Activated naive CD8-positive, alpha-beta T cell treated with anti-CD3 and anti-CD28 coated beads, Interleukin-2, amount 50 U/mL, for 16 hours (primary cell): ENCODE data around the gene PDCD2L.
"Not testable (repeated sequence)": the region's sequence is repeated elsewhere in the genome, so short reads cannot be mapped to it uniquely, and the experiment has no call there.

Experiments used
- DNase-seq: peaks from one replicate; pipeline ENCODE4 v3.0.0-alpha.2; 2020; ENCODE audit warnings: low read depth, low spot score

PDCD2L gene

DNA sequence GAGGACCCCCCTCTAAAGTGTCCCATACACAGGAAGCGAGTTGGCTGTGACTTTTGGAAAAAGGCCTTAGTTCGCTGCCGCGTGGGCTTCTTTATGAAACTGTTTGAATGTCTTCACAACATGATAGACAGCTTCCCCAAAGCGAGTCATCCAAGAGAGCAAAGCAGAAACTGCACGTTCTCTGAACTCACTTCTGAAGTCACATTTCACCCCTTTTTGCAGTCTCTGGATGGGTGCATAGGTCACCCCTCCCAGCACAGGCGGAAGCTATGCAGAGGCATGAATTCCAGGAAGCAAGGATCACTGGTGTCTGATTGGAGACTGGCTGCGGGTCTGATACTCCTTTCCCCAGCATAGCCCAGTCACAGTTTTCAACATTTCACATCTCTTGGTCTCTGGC, 28.6 kb upstream of the PDCD2L start:
- DNase-seq, result no peak

- DNase-seq, result no peak
Observed at GRCh38 chr19:34380639-34381241, 23.5 kb upstream of the PDCD2L start.

GRCh38 chr19:34381399-34382251, 22.6 kb upstream of the PDCD2L start:
- DNase-seq, result no peak

DNA sequence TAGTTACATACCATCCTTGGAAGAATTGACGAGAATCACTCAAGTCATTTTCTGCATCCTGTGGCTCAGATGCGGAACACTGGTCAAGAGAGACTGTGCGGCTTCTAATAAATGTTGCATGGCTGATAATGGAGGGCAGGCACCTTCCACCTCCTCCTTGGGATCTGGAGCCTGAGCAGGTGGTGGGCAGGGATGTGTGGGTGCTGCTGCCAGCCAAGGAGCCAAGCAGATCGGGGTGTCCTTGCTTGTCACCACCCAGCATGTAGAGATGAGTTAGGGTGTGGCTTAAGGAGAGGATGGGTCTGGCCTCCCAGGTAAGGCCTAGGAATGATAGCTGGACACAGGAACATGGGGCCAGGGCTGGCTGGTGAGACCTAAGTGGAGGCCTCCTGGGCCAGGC, 21.7 kb upstream of the PDCD2L start:
- no peak for DNase-seq

GRCh38 chr19:34383599-34383998, 20.6 kb upstream of the PDCD2L start:
- DNase-seq, result no peak

- DNase-seq, result no peak
Observed at GRCh38 chr19:34386645-34387445, 17.4 kb upstream of the PDCD2L start.

DNA sequence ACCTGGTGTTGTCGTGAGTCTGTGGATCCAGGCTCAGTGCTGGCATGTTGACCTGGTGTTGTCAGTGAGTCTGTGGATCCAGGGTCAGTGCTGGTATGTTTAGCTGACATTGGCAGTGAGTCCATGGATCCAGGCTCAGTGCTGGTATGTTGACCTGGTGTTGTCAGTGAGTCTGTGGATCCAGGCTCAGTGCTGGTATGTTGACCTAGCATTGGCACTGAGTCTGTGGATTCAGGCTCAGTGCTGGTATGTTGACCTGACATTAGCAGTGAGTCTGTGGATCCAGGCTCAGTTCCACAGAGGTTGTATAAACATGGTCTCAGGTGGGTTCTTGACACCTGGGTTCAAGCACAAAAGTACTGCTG, 16.8 kb upstream of the PDCD2L start:
- DNase-seq, result no peak

GRCh38 chr19:34388745-34389144, 15.5 kb upstream of the PDCD2L start:
- DNase-seq, result not testable (repeated sequence)

GRCh38 chr19:34391813-34392212, 12.4 kb upstream of the PDCD2L start:
- DNase-seq, result no peak

GRCh38 chr19:34393031-34393430, 11.2 kb upstream of the PDCD2L start:
- no peak for DNase-seq

DNA sequence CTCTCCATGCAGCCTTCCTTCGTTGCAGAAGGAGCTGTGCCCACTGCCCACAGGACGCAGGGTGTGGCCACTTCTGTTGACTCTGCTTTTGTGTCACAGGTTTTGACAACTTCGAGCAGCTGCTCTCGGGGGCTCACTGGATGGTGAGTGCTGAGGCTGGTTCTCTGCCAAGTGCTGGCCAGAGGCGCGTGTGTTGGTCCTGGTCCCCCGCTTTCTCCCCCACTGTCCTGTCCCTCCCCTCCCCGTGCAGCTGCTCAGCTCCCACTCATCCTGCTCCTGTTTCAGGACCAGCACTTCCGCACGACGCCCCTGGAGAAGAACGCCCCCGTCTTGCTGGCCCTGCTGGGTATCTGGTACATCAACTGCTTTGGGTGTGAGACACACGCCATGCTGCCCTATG, 10.6 kb upstream of the PDCD2L start:
- no peak for DNase-seq

DNA sequence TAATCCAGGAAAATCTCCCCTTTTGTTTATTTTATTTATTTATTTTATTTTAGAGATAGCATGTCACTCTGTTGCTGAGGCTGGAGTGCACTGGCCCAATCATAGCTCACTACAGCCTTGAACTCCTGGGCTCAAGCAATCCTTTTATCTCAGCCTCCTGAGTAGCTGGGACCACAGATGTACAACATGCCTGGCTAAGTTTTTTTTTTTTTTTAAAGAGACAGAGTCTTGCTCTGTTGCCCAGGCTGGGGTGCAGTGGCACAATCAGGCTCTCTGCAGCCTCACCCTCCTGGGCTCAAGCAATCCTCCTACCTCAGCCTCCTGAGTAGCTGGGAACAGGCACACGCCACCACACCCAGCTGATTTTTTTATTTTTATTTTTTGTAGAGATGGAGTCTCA, 6.3 kb upstream of the PDCD2L start:
- no peak for DNase-seq

DNA sequence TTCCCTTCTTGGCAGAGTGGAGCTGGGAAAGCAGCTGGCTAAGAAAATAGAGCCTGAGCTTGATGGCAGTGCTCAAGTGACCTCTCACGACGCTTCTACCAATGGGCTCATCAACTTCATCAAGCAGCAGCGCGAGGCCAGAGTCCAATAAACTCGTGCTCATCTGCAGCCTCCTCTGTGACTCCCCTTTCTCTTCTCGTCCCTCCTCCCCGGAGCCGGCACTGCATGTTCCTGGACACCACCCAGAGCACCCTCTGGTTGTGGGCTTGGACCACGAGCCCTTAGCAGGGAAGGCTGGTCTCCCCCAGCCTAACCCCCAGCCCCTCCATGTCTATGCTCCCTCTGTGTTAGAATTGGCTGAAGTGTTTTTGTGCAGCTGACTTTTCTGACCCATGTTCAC, 4.3 kb upstream of the PDCD2L start:
- DNase-seq, result no peak

GRCh38 chr19:34400844-34401243, 3.4 kb upstream of the PDCD2L start:
- not testable (repeated sequence) for DNase-seq

- no peak for DNase-seq
Observed at GRCh38 chr19:34402074-34402600, 2.1 kb upstream of the PDCD2L start.

DNA sequence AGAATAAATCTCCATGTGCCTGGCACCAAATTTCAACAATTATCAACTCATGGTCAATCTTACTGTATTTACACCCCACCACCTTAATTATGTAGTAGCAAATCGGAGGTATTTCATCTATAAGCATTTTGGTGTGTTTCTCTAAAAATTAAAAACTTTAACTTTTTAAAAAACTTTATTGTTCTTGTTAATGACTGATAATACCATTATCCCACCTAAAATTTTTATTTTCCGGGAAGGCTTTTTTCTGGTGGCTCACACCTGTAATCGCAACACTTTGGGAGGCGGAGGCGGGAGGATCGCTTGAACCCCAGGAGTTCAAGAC, 453 bp upstream of the PDCD2L start:
- DNase-seq, result no peak

GRCh38 chr19:34405892-34406660, 1.9 kb downstream of the PDCD2L start:
- no peak for DNase-seq

- no peak for DNase-seq
Observed at GRCh38 chr19:34408411-34408810, 4.2 kb downstream of the PDCD2L start.

DNA sequence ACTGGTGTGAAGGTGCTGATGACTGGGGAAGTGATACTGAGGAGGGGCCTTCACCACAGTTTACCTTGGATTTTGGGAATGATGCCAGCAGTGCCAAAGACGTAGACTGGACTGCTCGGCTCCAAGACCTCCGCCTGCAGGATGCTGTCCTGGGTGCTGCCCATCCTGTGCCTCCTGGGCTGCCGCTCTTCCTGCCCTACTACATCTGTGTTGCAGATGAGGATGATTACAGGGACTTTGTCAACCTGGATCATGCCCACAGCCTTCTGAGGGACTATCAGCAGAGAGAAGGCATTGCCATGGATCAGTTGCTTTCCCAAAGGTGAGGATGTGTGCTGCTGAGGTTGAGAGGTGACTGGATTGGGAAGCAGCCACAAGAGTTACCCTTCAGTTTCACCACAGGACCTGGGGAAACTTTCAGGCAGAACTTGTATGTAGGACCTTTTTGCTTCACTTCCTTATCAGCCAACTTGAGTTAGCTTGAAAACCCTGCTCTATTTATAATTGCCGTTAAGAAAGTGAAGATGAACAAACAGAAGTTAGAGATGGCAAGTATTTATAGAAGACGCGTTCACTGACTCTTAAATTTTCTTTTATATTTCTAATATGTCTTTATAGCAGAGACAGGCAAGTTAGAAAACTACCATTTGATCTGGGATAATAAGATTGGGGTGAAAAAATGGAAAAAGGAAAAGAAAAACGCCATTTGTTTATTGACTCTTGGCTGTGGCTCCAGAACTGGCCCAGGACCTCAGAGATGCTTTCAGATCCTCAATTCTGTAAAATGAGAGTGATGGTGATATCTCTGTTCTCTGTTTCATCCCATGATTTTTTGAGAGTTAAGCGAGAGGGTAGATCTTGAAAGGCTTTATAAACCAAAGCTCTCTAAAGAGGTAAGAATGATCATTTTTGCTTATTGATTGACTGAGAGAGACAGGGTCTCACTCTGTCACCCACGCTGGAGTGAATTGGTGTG, 5.3 kb downstream of the PDCD2L start:
- DNase-seq, result no peak

DNA sequence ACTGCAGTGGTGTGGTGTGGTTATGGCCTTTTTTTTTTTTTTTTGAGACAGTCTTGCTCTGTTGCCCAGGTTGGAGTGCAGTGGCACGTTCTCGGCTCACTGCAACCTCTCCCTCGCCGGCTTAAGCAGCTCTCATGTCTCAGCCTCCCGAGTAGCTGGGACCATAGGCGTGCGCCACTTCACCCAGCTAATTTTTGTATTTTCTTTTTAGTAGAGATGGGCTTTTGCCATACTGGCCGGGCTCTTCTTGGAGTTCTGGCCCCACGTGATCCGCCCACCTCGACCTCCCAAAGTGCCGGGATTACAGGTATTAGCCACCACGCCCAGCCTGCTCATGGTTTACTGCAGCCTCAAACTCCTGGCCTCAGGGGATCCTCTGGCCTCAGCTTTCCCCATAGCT, 7.0 kb downstream of the PDCD2L start:
- no peak for DNase-seq
